CD4-positive, alpha-beta T cell (primary cell): ENCODE results near the gene TMEM272. TPM values are rescaled to one million over a fixed set of nuclear protein-coding genes. Genes with fewer than 3 reads are reported as not detected.
"Not testable (repeated sequence)": the region's sequence is repeated elsewhere in the genome, so short reads cannot be mapped to it uniquely, and the experiment has no call there.

Experiments used
- ATAC-seq: fragments of 200-7000 bp; cut with Tn5 transposase; one replicate; pipeline ENCODE4 v1.10.0; 2022; ENCODE audit warnings: mild to moderate bottlenecking; ENCODE audit not compliant: poor library complexity
- CTCF ChIA-PET: fragments of 350-600 bp; sonication (Branson Sonifier 250); formaldehyde crosslinking; loops from one replicate; lab custom pipeline; 2021; ENCODE audit warnings: antibody characterized with exemption, inconsistent platforms; lab: Charles Lee
- POLR2A ChIA-PET: fragments of 350-600 bp; sonication (Branson Sonifier 250); formaldehyde crosslinking; loops from one replicate; lab custom pipeline; 2021; ENCODE audit warnings: antibody characterized with exemption, inconsistent platforms; lab: Charles Lee
- DNase-seq, 14 experiments: peaks; one replicate each; pipeline ENCODE4 v3.0.0-alpha.2; 2013 to 2020; ENCODE audit warnings: mixed read lengths in 2 of 14
- H3K27ac ChIP-seq, 2 donors: one replicate each; pipeline versions ENCODE4 v1.5.1 to v1.7.0; 2013; ENCODE audit warnings: low read length in 2 of 2, low read depth in 1 of 2, mild to moderate bottlenecking in 1 of 2
- H3K27me3 ChIP-seq, 2 experiments: 1 replicate in 1 of 2; 2 replicates in 1 of 2; pipeline versions ENCODE4 v1.6.1 to v1.7.0; 2013; ENCODE audit warnings: low read length in 2 of 2, control low read depth in 1 of 2, mild to moderate bottlenecking in 1 of 2, moderate library complexity in 1 of 2; ENCODE audit not compliant: insufficient read depth in 2 of 2, control insufficient read depth in 1 of 2
- H3K36me3 ChIP-seq: one replicate; pipeline ENCODE4 v1.6.1; 2013; ENCODE audit warnings: low read length, control low read depth; ENCODE audit not compliant: insufficient read depth
- H3K4me1 ChIP-seq: one replicate; pipeline ENCODE4 v1.6.1; 2013; ENCODE audit warnings: low read length, control low read depth; ENCODE audit not compliant: insufficient read depth
- H3K4me3 ChIP-seq: one replicate; pipeline ENCODE4 v1.5.1; 2013; ENCODE audit warnings: mild to moderate bottlenecking, low read length, moderate library complexity
- H3K9me3 ChIP-seq, 2 experiments: 1 replicate in 1 of 2; 2 replicates in 1 of 2; pipeline versions ENCODE4 v1.6.1 to v1.7.0; 2013; ENCODE audit warnings: low read length in 2 of 2, mild to moderate bottlenecking in 2 of 2, control low read depth in 1 of 2, moderate library complexity in 1 of 2; ENCODE audit not compliant: control insufficient read depth in 1 of 2, insufficient read depth in 1 of 2
- H3K27ac Mint-ChIP-seq: one replicate; pipeline ENCODE4 v1.8.0; 2020; ENCODE audit warnings: mixed read lengths
- H3K27me3 Mint-ChIP-seq: one replicate; pipeline ENCODE4 v1.8.0; 2021; ENCODE audit warnings: mixed read lengths
- H3K36me3 Mint-ChIP-seq: one replicate; pipeline ENCODE4 v1.8.0; 2021; ENCODE audit warnings: low read depth, mixed read lengths
- H3K4me1 Mint-ChIP-seq: one replicate; pipeline ENCODE4 v1.8.0; 2021; ENCODE audit warnings: low read depth, mixed read lengths
- H3K4me3 Mint-ChIP-seq: one replicate; pipeline ENCODE4 v1.8.0; 2020; ENCODE audit warnings: mild to moderate bottlenecking, mixed read lengths
- H3K9me3 Mint-ChIP-seq: one replicate; pipeline ENCODE4 v1.8.0; 2020; ENCODE audit warnings: mixed read lengths
- CTCF ChIP-seq: fragments of 200-600 bp; IDR thresholded peaks from one replicate; pipeline ENCODE4 v1.8.0; 2022; ENCODE audit warnings: antibody characterized with exemption, mild to moderate bottlenecking
- intact Hi-C, 2 experiments: fragments of 100-400 bp; cut with DNase I in 1 of 2; cut with micrococcal nuclease in 1 of 2; formaldehyde crosslinking; loops; one replicate each; pipeline versions ENCODE4 v1.15.1 to v1.9.0; 2023 to 2025; cut with DNase I, micrococcal nuclease
- total RNA-seq, 174 experiments: library from RNA in 2 of 174; stranded (reverse) in 2 of 174; gene quantifications; one replicate each; pipeline ENCODE4 v1.2.3 and lab custom pipeline; 2021 to 2026

TMEM272 gene
- total RNA-seq, 2 experiments from 2014 or later = 2.7 to 2.8 TPM

DNA sequence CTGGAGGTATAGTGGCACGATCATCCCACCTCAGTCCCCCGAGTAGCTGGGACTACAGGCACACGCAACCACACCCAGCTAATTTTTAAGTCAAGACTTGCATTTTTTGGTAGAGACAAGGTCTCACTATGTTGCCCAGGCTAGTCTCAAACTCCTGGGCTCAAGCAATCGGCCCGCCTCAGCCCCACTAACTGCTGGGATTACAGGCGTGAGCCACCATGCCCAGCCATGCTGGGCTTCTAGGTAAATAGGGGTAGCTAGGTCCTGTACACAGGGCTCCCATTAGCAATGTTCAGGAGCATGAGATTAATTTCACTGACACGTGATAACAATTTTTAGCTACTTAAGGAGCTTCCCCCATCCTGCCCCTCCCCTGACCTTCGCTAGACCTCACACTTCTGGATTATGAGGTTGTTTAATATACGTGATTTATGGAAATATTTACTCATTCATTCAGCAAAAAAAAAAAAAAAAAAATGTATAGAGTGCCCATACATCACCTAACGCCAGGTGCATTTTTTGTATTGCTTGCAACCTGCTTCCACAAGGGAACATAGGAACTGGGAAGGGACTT lies 19.2 kb downstream of the TMEM272 start:
- ATAC-seq = no peak
- POLR2A ChIA-PET = interaction anchor here (0.6 to 10.0 kb wide), 11 partner anchors 13 to 405 kb away, joined by 3 to 153 read pairs (median 5); partner anchors contain the start of genes ALG11, ATP7B and INTS6
- peak overlapping the region; percentile 54 for H3K4me3 ChIP-seq

DNA sequence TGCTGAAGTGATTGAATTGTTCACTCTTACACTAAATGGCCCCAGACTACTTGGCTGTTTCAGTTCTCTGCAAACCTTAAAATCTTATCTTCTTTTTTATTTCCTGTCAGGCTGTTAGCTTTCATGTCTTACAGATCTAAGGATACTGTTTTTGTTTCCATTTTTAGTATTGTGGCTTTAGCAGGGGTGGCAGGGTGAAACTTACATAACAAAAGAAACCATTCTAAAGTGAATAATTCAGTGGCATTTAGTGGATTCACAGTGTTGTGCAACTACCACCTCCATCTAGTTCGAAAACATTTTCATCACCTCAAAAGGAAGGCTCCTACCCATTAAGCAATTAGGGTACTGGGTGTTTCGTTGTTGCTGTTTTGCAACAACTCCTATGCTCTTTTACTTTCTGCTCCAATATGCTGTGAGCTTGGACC lies 19.8 kb downstream of the TMEM272 start:
- Histone ChIP-seq H3K4me3 (peak overlapping the region; percentile 54), H3K27me3 (no peaks in the 10 kb centered on the region), H3K36me3 (no peaks in the 10 kb centered on the region), H3K27ac (peak overlapping the region; percentile 76 to 79), H3K4me1 (peaks cover 78% of the 10 kb centered on the region), H3K9me3 (no peaks in the 10 kb centered on the region)
- Mint-ChIP-seq H3K36me3 (peaks cover 42% of the 10 kb centered on the region), H3K4me1 (peaks cover 88% of the 10 kb centered on the region), H3K27me3 (no peaks in the 10 kb centered on the region), H3K27ac (peak overlapping the region; percentile 89), H3K9me3 (no peaks in the 10 kb centered on the region), H3K4me3 (peak overlapping the region; percentile 86)
- POLR2A ChIA-PET = interaction anchor here (0.6 to 10.0 kb wide), 12 partner anchors 10 to 631 kb away, joined by 3 to 153 read pairs (median 4); partner anchors contain the start of genes ALG11, ATP7B and INTS6
- CTCF ChIA-PET = interaction anchor here (1.0 to 4.1 kb wide), 2 partner anchors 10 to 20 kb away, joined by 4 to 20 read pairs; partner anchors contain the start of gene TMEM272
- intact Hi-C loops = loop anchor here (1.0 to 10.0 kb wide), 5 partner anchors 10 to 1700 kb away; partner anchors contain the start of genes ALG11 (in 1 of the 2), ATP7B (in 1 of the 2) and INTS6 (in 1 of the 2)
- peak in 4 of 14 experiments; percentile 39 to 85 (median 76) for DNase-seq
- no peak for TF ChIP-seq CTCF
- peak; percentile 58 for ATAC-seq

More for the DNA sequence above, 19.2 kb downstream of the TMEM272 start:
- DNase-seq = peak in 1 of 14 experiments; percentile 47
- Mint-ChIP-seq H3K27ac (peak overlapping the region; percentile 89), H3K36me3 (peaks cover 36% of the 10 kb centered on the region), H3K4me3 (peak overlapping the region; percentile 86), H3K9me3 (no peaks in the 10 kb centered on the region), H3K27me3 (no peaks in the 10 kb centered on the region), H3K4me1 (peaks cover 88% of the 10 kb centered on the region)
- peaks cover 72% of the 10 kb centered on the region for H3K4me1 ChIP-seq
- CTCF ChIA-PET = interaction anchor here (1.0 to 4.1 kb wide), 2 partner anchors 11 to 19 kb away, joined by 4 to 20 read pairs; partner anchors contain the start of gene TMEM272
- no peak for TF ChIP-seq CTCF
- H3K27me3 ChIP-seq = no peaks in the 10 kb centered on the region
- intact Hi-C loops = loop anchor here (1.0 to 10.0 kb wide), 5 partner anchors 10 to 1701 kb away; partner anchors contain the start of genes ALG11 (in 1 of the 2), ATP7B (in 1 of the 2) and INTS6 (in 1 of the 2)
- peak overlapping the region; percentile 76 to 79 for H3K27ac ChIP-seq
- no peaks in the 10 kb centered on the region for H3K9me3 ChIP-seq
- no peaks in the 10 kb centered on the region for H3K36me3 ChIP-seq

- Histone ChIP-seq H3K4me3 (peak overlapping the region; percentile 54), H3K27ac (peak overlapping the region; percentile 76 to 79), H3K4me1 (peaks cover 82% of the 10 kb centered on the region)
- not testable (repeated sequence) for H3K27me3 Mint-ChIP-seq, DNase-seq, H3K9me3 Mint-ChIP-seq, ATAC-seq, H3K36me3 ChIP-seq, H3K9me3 ChIP-seq, H3K27me3 ChIP-seq
- Mint-ChIP-seq H3K4me3 (peak overlapping the region; percentile 86), H3K4me1 (peaks cover 88% of the 10 kb centered on the region), H3K36me3 (peaks cover 46% of the 10 kb centered on the region), H3K27ac (peak overlapping the region; percentile 89)
- intact Hi-C loops = loop anchor here (1.0 to 10.0 kb wide), 7 partner anchors 9 to 1700 kb away; partner anchors contain the start of genes ALG11 (in 1 of the 2), ATP7B (in 1 of the 2), CKAP2 (in 1 of the 2) and INTS6 (in 1 of the 2)
- ChIA-PET CTCF (interaction anchor here (1.0 kb wide), 1 partner anchor 20 kb away, joined by 4 read pairs; the partner anchor contains the start of gene TMEM272), POLR2A (interaction anchor here (0.6 to 10.0 kb wide), 11 partner anchors 10 to 631 kb away, joined by 3 to 153 read pairs (median 5); partner anchors contain the start of genes ALG11, ATP7B and INTS6)
Measured at GRCh38 chr13:51824712-51825111, 20.3 kb downstream of the TMEM272 start.
